Measurements from ENCODE around the gene SFMBT2. TPM values are rescaled to one million over a fixed set of nuclear protein-coding genes. Genes with fewer than 3 reads are reported as not detected.

Gene SFMBT2
- total and polyA plus RNA-seq, 2 experiments from 2014 or later = 4.3 to 5.9 TPM

GRCh38 chr10:7354330-7355047 lies 56.3 kb downstream of the SFMBT2 start:
- Histone ChIP-seq H3K4me1 (ENCODE audit: low read depth) (no peaks in the 10 kb centered on the region), H3K9me3 (ENCODE audit: low read depth) (no peaks in the 10 kb centered on the region), H3K27ac (no peak overlapping the region), H3K4me3 (no peak overlapping the region), H3K27me3 (no peaks in the 10 kb centered on the region), H3K36me3 (no peaks in the 10 kb centered on the region)
- DNase-seq (ENCODE audit: low read depth in 1 of 2, low spot score in 1 of 2) = peak in 1 of 2 donors; percentile 2
- TF ChIP-seq CTCF (IDR thresholded peaks at IDR 0.05; ENCODE audit: low read depth, low read length) = no peak

- Histone ChIP-seq H3K27me3 (no peaks in the 10 kb centered on the region), H3K36me3 (no peaks in the 10 kb centered on the region), H3K27ac (no peak overlapping the region), H3K9me3 (ENCODE audit: low read depth) (no peaks in the 10 kb centered on the region), H3K4me1 (ENCODE audit: low read depth) (no peaks in the 10 kb centered on the region), H3K4me3 (no peak overlapping the region)
- DNase-seq (ENCODE audit: low read depth in 1 of 2, low spot score in 1 of 2) = no peak
- TF ChIP-seq CTCF (IDR thresholded peaks at IDR 0.05; ENCODE audit: low read depth, low read length) = no peak
These were observed 58.9 kb downstream of the SFMBT2 start for GRCh38 chr10:7351894-7352293.

GRCh38 chr10:7350541-7351195 lies 60.2 kb downstream of the SFMBT2 start:
- Histone ChIP-seq H3K27ac (no peak overlapping the region), H3K4me1 (ENCODE audit: low read depth) (no peaks in the 10 kb centered on the region), H3K9me3 (ENCODE audit: low read depth) (no peaks in the 10 kb centered on the region), H3K4me3 (no peak overlapping the region), H3K36me3 (no peaks in the 10 kb centered on the region), H3K27me3 (no peaks in the 10 kb centered on the region)
- TF ChIP-seq CTCF (IDR thresholded peaks at IDR 0.05; ENCODE audit: low read depth, low read length) = no peak
- no peak for DNase-seq (ENCODE audit: low read depth in 1 of 2, low spot score in 1 of 2)

GRCh38 chr10:7345717-7346116 lies 65.1 kb downstream of the SFMBT2 start:
- no peak for DNase-seq (ENCODE audit: low read depth in 1 of 2, low spot score in 1 of 2)
- Histone ChIP-seq H3K9me3 (ENCODE audit: low read depth) (no peaks in the 10 kb centered on the region), H3K27ac (no peak overlapping the region), H3K36me3 (no peaks in the 10 kb centered on the region), H3K4me1 (ENCODE audit: low read depth) (no peaks in the 10 kb centered on the region), H3K27me3 (no peaks in the 10 kb centered on the region), H3K4me3 (no peak overlapping the region)
- no peak for TF ChIP-seq CTCF (IDR thresholded peaks at IDR 0.05; ENCODE audit: low read depth, low read length)

GRCh38 chr10:7343040-7343439 lies 67.8 kb downstream of the SFMBT2 start:
- Histone ChIP-seq H3K4me1 (ENCODE audit: low read depth) (no peaks in the 10 kb centered on the region), H3K27ac (no peak overlapping the region), H3K36me3 (no peaks in the 10 kb centered on the region), H3K9me3 (ENCODE audit: low read depth) (no peaks in the 10 kb centered on the region), H3K4me3 (no peak overlapping the region), H3K27me3 (no peaks in the 10 kb centered on the region)
- no peak for TF ChIP-seq CTCF (IDR thresholded peaks at IDR 0.05; ENCODE audit: low read depth, low read length)
- no peak for DNase-seq (ENCODE audit: low read depth in 1 of 2, low spot score in 1 of 2)
